Fibroblast of the conjunctiva (primary cell): Measurements from ENCODE around the gene GPC2.
"Not testable (repeated sequence)": the region's sequence is repeated elsewhere in the genome, so short reads cannot be mapped to it uniquely, and the experiment has no call there.

ENCODE experiments used
- DNase-seq: peaks from one replicate; pipeline ENCODE4 v3.0.0-alpha.2; 2010; ENCODE audit warnings: low read depth

GPC2 gene, protein sequence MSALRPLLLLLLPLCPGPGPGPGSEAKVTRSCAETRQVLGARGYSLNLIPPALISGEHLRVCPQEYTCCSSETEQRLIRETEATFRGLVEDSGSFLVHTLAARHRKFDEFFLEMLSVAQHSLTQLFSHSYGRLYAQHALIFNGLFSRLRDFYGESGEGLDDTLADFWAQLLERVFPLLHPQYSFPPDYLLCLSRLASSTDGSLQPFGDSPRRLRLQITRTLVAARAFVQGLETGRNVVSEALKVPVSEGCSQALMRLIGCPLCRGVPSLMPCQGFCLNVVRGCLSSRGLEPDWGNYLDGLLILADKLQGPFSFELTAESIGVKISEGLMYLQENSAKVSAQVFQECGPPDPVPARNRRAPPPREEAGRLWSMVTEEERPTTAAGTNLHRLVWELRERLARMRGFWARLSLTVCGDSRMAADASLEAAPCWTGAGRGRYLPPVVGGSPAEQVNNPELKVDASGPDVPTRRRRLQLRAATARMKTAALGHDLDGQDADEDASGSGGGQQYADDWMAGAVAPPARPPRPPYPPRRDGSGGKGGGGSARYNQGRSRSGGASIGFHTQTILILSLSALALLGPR

DNA sequence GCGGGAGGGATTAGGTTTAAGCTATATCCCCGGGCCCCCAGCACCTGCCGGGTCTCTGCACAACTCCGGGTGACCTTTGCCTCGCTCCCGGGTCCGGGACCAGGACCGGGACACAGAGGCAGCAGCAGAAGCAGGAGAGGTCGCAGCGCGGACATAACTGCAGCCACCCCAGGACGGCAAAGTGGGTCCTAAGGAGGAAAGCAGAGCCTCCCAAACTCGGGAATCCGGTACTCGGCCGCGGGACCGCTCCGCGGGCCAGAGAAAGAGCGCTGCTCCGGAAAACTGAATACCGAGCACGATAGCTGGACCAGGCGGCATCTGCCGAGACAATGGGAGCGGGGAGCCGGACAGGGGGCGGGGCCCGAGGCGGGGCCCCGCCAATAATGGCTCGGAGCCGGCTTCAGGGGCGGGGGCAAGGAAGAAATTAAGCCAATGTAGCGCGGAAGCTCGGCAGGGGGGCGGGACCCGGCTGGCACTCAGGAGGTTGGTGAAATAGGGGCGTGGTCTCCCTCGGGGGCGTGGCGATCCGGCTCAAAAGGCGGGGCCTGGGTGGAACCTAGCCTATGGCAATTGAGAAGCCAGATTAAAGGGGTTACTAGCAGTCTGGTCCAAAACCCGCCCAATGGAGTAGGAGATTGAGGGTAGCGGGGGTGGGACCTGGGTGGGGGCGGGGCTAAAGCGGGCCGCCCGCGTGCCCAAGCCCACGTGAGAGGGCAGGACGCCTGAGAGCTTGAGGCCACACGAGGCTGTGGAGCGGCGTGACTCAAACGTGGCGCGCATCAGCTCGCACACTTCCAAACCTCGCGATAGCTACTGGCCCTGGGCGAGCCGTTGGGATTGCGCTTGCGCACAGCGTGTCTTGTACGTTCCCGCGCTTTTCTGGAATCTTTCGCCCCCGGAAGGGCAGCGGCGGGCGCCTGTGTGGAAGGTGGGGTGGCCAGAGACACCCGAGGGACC, at the start of gene GPC2, which contains the start of gene STAG3:
Gene GPC2, minus strand, starts transcription at position 337 of the 957 bp plus-strand sequence. Its CDS starts 182 bp downstream, at position 155.
Gene STAG3, plus strand, starts transcription at position 874 of the 957 bp plus-strand sequence. CDS start 2,639 bp downstream, outside the sequence.
- peak; percentile 92 for DNase-seq

- DNase-seq: not testable (repeated sequence)
Observed at GRCh38 chr7:100224891-100225290, 47.7 kb upstream of the GPC2 start.

DNA sequence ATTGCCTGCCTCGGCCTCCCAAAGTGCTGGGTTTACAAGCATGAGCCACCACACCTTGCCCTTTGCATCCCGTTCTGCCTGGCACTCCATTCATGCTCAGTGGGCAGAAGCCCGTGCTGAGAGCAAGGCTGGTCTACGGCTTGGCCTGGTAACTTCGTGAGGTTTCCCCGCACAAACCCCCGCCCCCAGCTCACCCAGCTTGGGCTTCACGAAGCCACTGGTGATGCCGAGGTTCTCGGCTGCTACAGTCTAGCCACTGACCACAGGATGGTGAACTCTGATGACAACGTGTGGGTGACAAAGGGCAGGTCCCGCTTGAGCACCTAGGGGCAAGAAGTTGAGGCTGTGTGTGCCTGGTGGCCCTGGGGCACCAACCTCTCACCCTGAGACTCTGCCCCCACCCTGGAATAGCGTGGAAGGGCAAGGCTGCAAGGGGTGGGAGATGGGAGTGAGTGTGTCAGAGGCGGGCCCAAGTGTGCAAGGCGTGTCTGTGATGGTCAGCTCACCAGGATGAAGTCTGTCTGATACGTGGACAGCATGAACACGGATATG, 46.3 kb upstream of the GPC2 start:
- not testable (repeated sequence) for DNase-seq

GRCh38 chr7:100222445-100223132, 45.4 kb upstream of the GPC2 start:
- no peak for DNase-seq

DNA sequence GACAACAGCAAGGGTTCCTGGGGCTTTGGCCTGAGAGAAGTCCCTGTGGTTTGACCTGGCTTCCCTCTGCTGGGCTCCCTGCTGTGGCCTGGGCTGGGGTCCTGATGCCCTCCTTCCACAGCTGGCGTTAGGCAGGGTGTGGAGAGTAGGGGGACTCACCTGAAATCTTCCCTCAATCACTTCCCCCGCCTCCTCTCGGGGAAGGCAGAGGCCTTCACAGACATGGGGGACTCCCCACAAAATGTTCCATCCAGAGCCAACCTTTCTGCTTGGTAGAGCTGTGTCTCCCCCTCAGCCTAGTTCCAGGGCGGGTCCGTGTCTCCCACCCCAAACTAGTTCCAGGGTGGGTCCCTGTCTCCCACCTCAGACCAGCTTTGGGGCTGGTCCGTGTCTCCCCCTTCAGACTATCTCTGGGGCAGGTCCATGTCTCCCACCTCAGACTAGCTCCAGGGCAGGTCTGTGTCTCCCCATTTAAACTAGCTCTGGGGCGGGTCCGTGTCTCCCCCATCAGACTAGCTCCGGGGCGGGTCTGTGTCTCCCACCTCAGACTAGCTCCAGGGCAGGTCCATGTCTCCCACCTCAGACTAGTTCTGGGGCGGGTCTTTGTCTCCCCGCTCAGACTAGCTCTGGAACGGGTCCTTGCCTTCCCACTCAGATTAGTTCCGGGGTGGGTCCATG, 44.7 kb upstream of the GPC2 start:
- DNase-seq: no peak

GRCh38 chr7:100221231-100221718, 44.1 kb upstream of the GPC2 start:
- DNase-seq: no peak

GRCh38 chr7:100220586-100221230, 43.5 kb upstream of the GPC2 start:
- no peak for DNase-seq

DNA sequence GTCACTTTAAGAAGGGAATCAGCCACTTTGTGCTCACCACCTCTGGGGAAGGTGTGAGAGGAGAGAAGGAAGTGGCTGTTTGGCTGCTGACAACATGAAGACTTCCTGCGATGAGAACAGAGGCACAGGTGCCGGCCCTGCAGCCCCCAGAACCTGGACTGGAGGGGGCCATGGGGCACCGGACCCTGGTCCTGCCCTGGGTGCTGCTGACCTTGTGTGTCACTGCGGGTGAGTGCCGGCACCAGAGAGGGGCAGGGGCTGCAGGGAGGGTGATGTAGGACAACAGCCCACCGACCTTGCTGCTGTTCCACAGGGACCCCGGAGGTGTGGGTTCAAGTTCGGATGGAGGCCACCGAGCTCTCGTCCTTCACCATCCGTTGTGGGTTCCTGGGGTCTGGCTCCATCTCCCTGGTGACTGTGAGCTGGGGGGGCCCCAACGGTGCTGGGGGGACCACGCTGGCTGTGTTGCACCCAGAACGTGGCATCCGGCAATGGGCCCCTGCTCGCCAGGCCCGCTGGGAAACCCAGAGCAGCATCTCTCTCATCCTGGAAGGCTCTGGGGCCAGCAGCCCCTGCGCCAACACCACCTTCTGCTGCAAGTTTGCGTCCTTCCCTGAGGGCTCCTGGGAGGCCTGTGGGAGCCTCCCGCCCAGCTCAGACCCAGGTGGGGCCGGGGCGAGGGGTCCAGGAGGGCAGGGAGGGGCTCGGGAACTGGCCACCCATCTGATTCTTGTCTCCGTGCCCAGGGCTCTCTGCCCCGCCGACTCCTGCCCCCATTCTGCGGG, 42.8 kb upstream of the GPC2 start, which contains the start of gene PVRIG:
Gene PVRIG, plus strand, starts transcription at position 149 of the 785 bp plus-strand sequence. Its CDS starts 22 bp downstream, at position 171.
- not testable (repeated sequence) for DNase-seq

GRCh38 chr7:100219271-100219737, 42.1 kb upstream of the GPC2 start:
- no peak for DNase-seq

DNA sequence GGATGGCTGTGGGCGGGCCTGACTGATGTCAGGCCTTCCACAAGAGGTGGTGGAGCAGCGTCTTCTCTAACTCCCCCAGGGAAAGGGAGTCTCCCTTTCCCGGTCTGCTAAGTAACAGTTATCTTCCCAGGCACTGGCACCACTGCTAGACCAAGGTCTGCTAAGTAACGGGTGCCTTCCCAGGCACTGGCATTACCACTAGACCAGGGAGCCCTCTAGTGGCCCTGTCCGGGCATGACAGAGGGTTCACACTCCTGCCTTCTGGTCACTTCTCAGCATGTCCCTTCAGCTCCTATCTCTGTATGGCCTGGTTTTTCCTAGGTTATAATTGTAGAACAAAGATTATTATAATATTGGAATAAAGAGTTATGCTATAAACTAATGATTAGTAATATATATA, 40.8 kb upstream of the GPC2 start:
- DNase-seq: peak; percentile 14

GRCh38 chr7:100215895-100216294, 38.7 kb upstream of the GPC2 start:
- peak; percentile 1 for DNase-seq

- not testable (repeated sequence) for DNase-seq
Observed at GRCh38 chr7:100214356-100214755, 37.2 kb upstream of the GPC2 start.

GRCh38 chr7:100213672-100214071, 36.5 kb upstream of the GPC2 start:
- DNase-seq: no peak

GRCh38 chr7:100212631-100213286, 35.6 kb upstream of the GPC2 start:
- no peak for DNase-seq

DNA sequence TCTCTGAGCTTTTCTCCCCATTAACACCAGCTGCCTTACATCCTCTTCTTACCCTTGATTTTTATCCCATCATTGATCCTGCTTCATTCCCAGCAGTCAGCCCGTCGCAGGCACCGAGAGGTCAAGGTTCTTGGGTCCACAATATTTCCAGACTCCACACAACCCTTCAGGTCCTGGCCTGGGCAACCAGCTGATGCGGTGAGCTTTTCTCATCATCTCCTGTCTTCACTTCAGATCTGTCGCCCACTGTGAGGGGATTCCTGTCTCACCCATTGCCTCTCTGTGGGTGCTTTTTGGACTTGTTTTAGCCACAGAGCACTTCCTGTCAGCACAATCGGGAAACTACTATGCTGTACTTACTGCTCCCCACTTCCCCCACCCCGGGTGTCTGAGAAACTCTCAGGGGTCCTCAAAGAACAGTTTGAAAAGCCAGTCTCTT, 34.2 kb upstream of the GPC2 start:
- DNase-seq: no peak

DNA sequence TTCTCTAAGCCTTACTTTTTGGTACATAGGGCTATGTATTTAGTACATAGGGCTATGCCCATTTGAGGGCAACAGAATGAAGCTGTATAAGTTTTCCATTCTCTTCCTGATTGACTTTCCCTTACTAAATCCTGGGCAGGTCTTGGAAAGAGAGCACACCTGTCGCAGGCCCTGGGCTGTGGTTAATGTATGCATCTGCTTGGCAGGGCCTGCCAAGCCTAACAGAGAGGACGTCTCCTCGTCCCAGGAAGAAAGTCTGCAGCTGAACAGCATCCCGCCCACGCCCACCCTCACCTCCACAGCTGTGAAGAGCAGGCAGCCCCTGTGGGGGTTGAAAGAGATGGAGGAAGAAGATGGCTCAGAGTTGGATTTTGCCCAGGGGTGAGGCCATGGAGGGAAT, 33.6 kb upstream of the GPC2 start:
- DNase-seq: no peak

DNA sequence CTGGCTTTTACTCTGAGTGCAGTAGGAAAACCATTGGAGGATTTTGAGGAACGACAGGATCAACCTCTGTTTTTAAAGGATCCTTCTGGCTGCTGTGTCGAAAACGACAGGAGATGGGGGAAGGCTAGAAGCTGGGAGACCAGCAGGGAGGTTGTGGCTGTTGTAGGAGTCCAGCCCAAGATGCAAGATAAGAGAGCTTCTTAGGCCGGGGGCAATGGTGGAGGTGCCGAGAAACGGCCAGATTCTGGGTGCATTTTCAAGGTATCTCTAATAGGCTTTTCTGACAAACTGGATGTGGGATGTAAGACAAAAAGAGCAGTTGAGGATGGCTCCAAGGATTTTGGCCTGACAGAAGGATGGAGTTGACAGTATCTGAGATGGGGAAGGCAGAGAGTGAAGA, 32.3 kb upstream of the GPC2 start:
- DNase-seq: no peak

GRCh38 chr7:100208911-100209408, 31.8 kb upstream of the GPC2 start:
- DNase-seq: no peak
